ENCODE data around the gene GOLPH3.
A peak's percentile ranks its signal among the peaks of the same experiment; 100 is the strongest.

Gene GOLPH3

DNA sequence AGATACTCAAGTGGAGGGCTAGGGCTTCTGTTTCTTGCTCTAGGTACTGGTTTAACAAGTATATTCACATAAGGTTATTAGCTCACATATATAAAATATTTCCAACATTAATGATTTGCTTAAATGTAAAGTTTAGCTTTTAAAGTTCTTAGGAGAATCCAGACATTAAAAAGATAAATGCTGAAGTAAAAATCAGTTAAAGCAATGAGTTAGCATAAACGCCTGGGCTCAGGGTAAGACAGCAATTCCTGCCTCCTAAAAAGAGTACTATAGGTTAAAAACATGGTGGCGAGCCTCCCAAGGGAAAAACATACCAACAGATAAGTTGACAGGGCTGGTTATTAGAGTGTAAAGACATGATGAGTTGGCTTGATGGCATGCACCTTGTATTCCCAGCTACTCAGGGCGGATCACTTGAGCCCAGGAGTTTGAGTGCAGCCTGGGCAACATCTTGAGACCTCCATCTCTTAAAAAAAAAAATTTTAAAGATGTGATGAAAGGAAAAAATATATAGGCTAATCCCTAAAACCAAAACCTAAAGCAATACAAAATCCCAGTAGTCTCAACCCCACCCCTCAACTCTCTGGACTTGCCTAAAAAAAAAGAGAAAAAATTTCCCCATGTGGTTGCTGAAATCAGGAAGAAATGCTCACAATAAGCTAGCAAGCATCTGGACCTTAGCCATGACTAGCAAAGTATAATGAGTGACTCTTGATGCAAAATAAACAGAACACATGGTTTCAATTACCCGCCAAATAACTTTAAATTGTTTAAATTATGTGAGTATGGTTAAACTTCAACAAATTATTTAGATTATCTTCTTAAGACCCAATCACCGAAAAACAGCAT, 3.6 kb downstream of the GOLPH3 start:
- peak; percentile 98 for DNase-seq

GRCh38 chr5:32168460-32169033, 5.6 kb downstream of the GOLPH3 start:
- DNase-seq, result no peak

DNA sequence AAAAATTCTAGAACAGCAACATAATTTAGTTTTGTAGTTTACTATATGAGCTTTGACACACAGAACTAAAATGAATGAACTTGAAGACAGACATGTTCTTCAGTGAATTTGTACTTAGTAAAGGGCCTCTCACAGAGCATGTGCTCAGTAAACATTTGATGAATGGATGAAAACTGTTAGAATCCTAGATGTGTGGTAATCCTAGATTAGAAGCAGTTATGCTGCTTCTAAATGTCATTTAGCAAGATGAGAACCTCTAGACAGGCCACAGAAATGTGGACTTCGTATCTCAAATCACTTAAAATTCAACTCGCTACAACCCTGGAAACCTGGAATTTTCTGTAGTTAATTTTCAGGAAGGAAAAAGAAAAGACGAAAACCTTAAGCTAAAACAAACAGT, 8.5 kb downstream of the GOLPH3 start:
- no peak for DNase-seq

- no peak for DNase-seq
These were observed 10.3 kb downstream of the GOLPH3 start for GRCh38 chr5:32163785-32164184.

GRCh38 chr5:32163053-32163452, 11.1 kb downstream of the GOLPH3 start:
- no peak for DNase-seq

DNA sequence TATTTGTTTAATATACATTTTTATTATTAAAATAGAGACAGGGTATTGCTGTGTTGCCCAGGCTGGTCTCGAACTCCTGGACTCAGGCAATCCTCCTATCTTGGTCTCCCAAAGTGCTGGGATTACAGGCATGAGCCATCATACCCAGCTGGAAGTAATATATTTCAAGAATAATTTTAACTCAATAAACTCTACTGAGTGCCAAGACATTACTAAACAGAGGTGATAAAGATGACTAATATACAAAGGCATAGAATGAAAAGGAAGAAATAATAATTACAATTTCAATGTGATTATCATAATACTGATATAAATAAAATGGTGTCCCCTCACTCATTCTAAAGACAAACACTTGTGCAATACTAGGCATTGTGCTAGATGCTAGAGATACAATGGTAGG, 13.9 kb downstream of the GOLPH3 start:
- peak; percentile 23 for DNase-seq

DNA sequence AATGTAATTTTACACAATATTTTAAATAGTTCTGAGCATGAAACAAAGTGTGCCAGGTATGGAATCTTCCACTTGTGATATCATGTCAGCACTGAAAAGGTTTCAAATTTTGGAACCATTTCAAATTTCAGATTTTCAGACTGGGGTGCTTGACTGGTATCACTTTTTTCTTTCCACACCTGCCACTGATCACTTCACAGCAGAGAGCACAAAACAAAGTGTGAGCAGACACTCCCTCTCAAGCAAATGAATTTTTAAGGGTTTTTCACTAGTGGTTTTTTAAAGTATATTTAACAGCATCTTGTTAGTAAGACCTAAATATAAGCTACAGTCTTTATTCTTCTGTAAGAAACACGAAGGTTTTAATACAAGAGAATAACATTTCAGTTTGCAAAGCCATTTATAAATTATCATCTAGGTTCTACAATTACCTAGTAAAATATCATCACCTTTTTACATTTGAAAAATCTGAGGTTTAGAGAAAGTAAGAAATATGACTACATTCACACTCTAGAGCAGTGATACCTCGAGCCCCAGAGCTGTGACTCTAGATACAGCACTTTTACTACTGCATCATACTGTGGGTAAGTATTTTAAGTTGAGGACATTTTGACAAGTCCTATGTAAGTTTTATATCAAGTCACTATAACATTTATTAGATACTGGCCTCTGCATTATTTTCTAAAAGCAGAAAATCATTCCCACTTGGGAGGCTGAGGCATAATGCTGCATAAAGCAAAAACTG, 14.6 kb downstream of the GOLPH3 start:
- no peak for DNase-seq

DNA sequence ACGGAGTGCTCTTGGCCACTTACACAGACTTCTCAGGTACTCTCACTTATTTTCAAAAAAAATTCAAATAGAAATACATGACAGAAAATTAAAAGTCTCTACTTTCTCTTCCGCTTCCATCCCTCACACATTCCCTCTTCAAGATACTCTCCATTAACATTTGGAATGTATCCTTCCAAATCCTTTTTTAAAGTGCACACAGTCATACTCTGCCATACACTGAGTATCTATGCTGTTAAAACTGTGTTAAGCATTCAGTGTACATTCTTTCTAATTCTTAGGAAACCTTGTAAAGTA, 15.5 kb downstream of the GOLPH3 start:
- no peak for DNase-seq

GRCh38 chr5:32157078-32157477, 17.0 kb downstream of the GOLPH3 start:
- DNase-seq, result no peak

DNA sequence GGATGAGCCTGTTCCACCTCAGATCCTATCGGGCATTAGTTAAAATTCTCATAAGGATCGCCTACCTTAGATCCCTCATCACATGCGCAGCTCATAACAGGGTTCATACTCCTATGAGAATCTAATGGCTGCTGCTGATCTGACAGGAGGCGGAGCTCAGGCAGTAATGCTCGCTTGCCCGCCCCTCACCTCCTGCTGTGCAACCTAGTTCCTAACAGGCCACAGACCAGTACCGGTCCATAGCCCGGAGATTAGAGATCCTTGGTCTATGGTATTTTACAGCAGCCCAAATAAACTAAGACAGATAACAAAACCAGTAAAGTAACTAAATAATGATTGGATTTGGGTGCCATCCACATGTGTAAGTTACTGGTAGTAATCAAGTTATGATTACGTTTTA, 17.5 kb downstream of the GOLPH3 start:
- no peak for DNase-seq

GRCh38 chr5:32155211-32155610, 18.9 kb downstream of the GOLPH3 start:
- DNase-seq, result no peak

DNA sequence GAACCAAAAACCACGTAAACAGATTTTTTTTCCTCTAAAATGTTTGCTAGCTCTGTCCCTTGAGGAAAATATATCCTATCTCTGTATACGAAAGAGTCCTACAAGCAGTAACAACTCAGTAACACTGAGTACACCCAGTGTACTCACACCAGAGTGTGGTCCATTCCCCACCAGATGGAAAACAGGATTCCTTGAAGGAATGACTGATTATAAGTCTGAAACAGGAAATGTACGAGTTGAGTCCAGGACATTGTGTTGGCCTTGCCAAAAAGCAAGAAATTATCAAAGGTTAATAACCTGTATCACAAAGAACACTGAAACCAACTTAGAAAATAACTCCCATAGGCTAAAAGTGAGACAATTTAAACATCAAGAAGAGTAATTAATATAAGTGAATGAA, 20.4 kb downstream of the GOLPH3 start:
- no peak for DNase-seq

DNA sequence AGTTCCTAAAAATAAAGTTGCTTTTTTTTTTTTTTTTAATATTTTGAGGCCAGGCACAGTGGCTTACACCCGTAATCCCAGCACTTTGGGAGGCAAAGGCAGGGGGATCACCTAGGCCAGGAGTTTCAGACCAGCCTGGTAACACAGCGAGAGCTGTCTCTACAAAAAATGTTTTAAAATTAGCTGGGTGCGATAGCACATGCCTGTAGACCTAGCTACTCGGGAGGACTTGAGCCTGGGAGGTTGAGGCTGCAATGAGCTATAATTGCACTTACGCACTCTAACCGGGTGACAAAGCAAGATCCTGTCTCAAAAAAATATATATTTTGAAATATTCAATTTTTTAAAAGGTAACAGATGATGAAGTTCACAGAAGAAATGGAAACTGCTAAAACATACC, 22.9 kb downstream of the GOLPH3 start:
- no peak for DNase-seq

DNA sequence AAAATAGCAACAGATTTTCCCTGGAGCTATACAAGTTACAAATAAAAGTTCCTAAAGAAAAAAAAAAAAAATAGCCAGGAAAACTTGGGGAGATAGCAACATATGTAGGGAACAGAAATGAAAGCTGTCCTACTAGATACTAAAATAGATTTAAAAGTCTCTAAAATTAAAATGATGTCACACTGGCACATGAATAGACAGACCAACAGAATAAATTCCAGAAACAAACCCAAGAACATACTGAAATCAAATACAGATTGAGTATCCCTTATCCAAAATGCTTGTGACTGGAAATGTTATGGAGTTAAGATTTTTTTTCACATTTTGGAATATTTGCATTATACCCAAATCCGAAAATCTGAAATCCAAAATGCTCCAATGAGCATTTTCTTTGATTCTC, 23.8 kb downstream of the GOLPH3 start:
- DNase-seq, result no peak

DNA sequence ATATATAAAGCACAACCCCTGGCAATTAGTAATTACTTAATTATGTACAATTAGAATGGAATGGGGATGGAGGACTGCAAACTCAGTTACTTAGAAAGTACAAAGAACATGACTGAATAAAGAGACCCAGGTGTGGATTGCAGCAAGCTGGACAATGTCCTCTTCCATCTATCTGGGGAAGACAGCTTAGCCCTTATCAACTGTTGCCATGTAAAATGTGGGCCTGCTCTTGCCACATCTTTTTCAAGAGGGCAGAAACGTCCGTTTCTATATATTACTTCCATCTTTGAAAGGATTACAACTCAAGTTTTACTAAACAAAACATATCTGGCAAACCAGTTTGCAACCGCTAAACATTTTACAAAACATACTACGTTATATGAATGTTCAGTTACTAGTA, 26.2 kb downstream of the GOLPH3 start:
- DNase-seq, result no peak

- no peak for DNase-seq
These were observed 26.9 kb downstream of the GOLPH3 start for GRCh38 chr5:32147236-32147635.

GRCh38 chr5:32145378-32145777, 28.7 kb downstream of the GOLPH3 start:
- no peak for DNase-seq

- DNase-seq, result no peak
These were observed 29.5 kb downstream of the GOLPH3 start for GRCh38 chr5:32144378-32145207.

DNA sequence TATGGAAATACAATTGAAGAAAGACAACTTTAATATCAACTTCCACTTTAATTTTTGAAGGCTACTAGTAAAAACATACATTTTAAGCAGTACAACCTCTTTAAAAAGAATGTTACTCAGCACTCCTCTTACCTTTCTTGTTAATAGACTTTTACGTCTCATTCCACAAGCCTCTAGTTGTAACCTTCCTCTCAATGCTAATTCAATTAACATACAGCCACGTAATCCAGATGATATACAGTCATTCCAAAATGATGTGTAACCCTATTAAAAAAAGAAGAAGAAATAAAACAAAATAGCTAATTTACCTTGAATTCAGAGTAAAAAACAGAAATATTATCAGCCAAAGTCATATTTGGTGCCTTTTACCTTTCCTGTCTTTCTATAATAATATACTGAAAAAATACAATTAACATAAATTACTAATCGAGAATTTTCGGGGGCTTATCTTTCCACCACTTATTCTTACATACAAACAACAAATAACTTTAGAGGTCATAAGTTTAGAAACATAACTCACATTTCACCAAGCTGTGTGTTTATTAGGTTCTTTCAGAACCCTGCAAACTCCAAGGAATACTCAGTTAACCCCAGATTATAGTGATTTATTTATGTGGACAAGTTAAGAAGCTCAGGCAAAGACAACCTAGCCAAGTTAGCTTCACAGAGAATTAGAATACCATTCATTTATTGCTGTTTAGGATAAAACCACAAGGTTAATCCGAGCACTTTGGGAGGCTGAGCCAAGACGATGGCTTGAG, 30.3 kb downstream of the GOLPH3 start:
- DNase-seq, result peak; percentile 37

- DNase-seq, result no peak
These were observed 35.2 kb downstream of the GOLPH3 start for GRCh38 chr5:32138839-32139493.

DNA sequence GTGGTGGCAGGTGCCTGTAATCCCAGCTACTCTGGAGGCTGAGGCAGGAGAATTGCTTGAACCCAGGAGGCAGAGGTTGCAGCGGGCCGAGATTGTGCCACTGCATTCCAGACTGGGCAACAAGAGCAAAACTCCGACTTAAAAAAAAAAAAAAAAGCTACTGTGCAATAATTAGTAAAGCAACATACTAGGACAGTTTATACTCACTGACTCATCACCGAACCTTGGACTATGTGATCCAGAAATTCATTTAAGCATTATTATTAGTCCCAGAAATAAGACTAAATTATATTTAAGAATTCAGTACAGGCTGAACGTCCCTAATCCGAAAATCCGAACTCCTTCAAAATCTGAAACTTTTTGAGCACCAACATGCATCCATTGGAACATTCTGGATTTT, 37.8 kb downstream of the GOLPH3 start:
- no peak for DNase-seq

GRCh38 chr5:32135086-32135485, 39.0 kb downstream of the GOLPH3 start:
- no peak for DNase-seq
